Panc1 (cell line): ENCODE results near the gene DIAPH2. TPM values are rescaled to one million over a fixed set of nuclear protein-coding genes. Genes with fewer than 3 reads are reported as not detected.

Experiments
- ATAC-seq: fragments of 200-7000 bp; cut with Tn5 transposase; 2 replicates; pipeline ENCODE4 v1.9.1; 2020; ENCODE audit warnings: mild to moderate bottlenecking, moderate library complexity
- BruUV-seq: library from RNA; stranded (reverse); fragments of 400-500 nt; replicated peaks from 2 replicates; lab custom pipeline; 2021; lab: Mats Ljungman, UMichigan
- CTCF ChIA-PET: fragments of 300-600 bp; sonication (Branson Sonifier 250); formaldehyde crosslinking; loops from one replicate; lab custom pipeline; 2022; ENCODE audit warnings: antibody characterized with exemption; lab: Charles Lee
- POLR2A ChIA-PET: fragments of 300-600 bp; sonication (Branson Sonifier 250); formaldehyde crosslinking; loops from one replicate; lab custom pipeline; 2022; ENCODE audit warnings: antibody characterized with exemption; lab: Charles Lee
- DNase-seq: peaks from one replicate; pipeline ENCODE4 v3.0.0-alpha.2; 2010; ENCODE audit warnings: low read depth, low spot score
- H3K27ac ChIP-seq: 2 replicates; pipeline ENCODE4 v1.5.1; 2011; ENCODE audit warnings: mild to moderate bottlenecking, low read length, inconsistent platforms
- H3K27me3 ChIP-seq: fragments of 200-500 bp; sonication (Bioruptor generic); 2 replicates; pipeline ENCODE4 v1.6.0; 2014; ENCODE audit warnings: low read length, inconsistent platforms; ENCODE audit not compliant: control insufficient read depth, insufficient read depth
- H3K36me3 ChIP-seq: fragments of 200-500 bp; sonication (Bioruptor generic); 2 replicates; pipeline ENCODE4 v1.5.1; 2014; ENCODE audit warnings: inconsistent platforms, mild to moderate bottlenecking, low read length, moderate library complexity; ENCODE audit not compliant: control insufficient read depth, insufficient read depth
- H3K4me1 ChIP-seq: 2 replicates; pipeline ENCODE4 v1.5.1; 2011; ENCODE audit warnings: inconsistent platforms, mild to moderate bottlenecking, low read length, moderate library complexity; ENCODE audit not compliant: control insufficient read depth, insufficient read depth
- H3K4me3 ChIP-seq, 2 experiments: 2 replicates each; pipeline ENCODE4 v1.5.1; 2011 to 2012; ENCODE audit warnings: low read depth in 2 of 2, low read length in 2 of 2, mild to moderate bottlenecking in 2 of 2, inconsistent platforms in 1 of 2, moderate library complexity in 1 of 2
- H3K9me3 ChIP-seq: fragments of 200-500 bp; sonication (Bioruptor generic); 2 replicates; pipeline ENCODE4 v1.5.1; 2014; ENCODE audit warnings: low read depth, mild to moderate bottlenecking, inconsistent platforms, low read length, moderate library complexity; ENCODE audit not compliant: control insufficient read depth, insufficient read depth
- CTCF ChIP-seq: fragments of 450-650 bp; IDR thresholded peaks from 2 replicates; pipeline ENCODE4 v1.5.1; 2017; ENCODE audit warnings: mild to moderate bottlenecking
- POLR2AphosphoS5 ChIP-seq: IDR thresholded peaks from 2 replicates; pipeline ENCODE4 v1.6.1; 2012; ENCODE audit warnings: mild to moderate bottlenecking, low read depth, low read length, moderate library complexity
- REST ChIP-seq, 2 experiments: IDR thresholded peaks; 2 replicates each; pipeline ENCODE4 v1.6.1; 2011 to 2012; ENCODE audit warnings: low read depth in 2 of 2, control low read depth in 1 of 2, low read length in 1 of 2, mild to moderate bottlenecking in 1 of 2, moderate library complexity in 1 of 2; ENCODE audit not compliant: insufficient read depth in 1 of 2
- SIN3A ChIP-seq: IDR thresholded peaks from 2 replicates; pipeline ENCODE4 v1.6.1; 2012; ENCODE audit warnings: low read depth, mild to moderate bottlenecking, low read length, moderate library complexity, borderline replicate concordance; ENCODE audit not compliant: insufficient read depth
- TCF7L2 ChIP-seq: IDR thresholded peaks from 2 replicates; pipeline ENCODE4 v1.6.1; 2011; ENCODE audit warnings: mild to moderate bottlenecking, low read depth, low read length, inconsistent platforms
- in situ Hi-C: cut with HindIII; loops from 2 replicates; pipeline ENCODE4 v1.10.0; 2016; ENCODE audit warnings: low sequenced_read_pairs, low pct_unique_long_range_greater_than_20kb
- intact Hi-C: fragments of 100-400 bp; cut with micrococcal nuclease; formaldehyde crosslinking; loops from one replicate; pipeline ENCODE4 v1.10.0; 2022; ENCODE audit not compliant: unreplicated experiment
- total RNA-seq: library from RNA; stranded (reverse); gene quantifications from one replicate; pipeline ENCODE4 v1.2.1, GENCODE V29; 2021; ENCODE audit not compliant: unreplicated experiment

Gene DIAPH2
- total RNA-seq, 1 experiment from 2014 or later: 17.0 TPM

DNA sequence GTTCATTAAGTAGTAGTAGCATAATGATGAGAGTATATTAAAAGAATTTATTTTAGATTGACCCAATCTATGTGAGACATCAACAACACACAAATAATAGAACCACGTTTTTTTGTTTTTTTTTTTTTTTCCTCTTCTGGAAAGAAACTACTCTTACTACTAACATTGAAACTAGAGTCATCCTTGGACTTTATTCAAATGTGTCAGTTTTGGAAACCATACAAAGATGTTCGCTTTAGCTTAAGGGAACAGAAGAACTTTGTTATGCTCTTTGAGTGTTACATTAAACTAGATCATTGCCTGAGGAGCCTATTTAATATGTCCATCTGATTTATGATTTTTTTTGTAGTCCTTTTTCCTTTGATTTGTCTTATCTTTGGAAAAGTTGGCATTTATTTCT is 365.8 kb downstream of the DIAPH2 start:
- intact Hi-C loops: no loop called here
- Histone ChIP-seq H3K36me3 (no peaks in the 10 kb centered on the region), H3K4me3 (no peak overlapping the region), H3K27me3 (no peaks in the 10 kb centered on the region), H3K9me3 (no peaks in the 10 kb centered on the region), H3K4me1 (no peaks in the 10 kb centered on the region), H3K27ac (no peak overlapping the region)
- TF ChIP-seq CTCF (no peak), POLR2AphosphoS5 (no peak)
- DNase-seq (no peak), ATAC-seq (no peak)
- CTCF ChIA-PET: no interaction called here
- in situ Hi-C loops: no loop called here
- POLR2A ChIA-PET: no interaction called here
- no TSS peak for BruUV-seq

DNA sequence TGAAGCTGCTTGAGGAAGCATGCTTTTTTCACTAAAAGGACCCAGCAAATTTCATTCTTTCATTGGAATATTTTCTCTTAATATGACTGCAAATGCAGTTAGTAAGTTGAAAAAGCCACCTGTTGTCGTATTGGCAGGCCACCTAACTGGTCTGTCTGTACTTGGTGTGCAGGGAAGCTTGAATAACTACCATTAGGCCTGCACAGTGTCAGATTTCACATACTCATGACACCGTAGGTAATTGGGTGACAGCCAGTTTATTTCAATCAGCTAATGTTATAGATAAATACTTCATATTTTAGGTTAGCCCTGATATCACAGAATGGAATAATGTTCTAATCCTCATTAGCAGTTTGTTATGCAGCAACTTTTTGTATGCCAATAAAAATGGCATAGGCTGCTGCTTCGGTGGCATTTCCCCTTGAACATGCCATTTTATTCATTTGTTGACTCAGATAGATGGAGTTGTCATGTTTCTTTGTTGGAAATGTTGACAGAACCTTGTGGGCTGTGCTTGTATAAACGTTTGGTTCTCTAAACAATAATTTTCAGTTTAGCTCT is 372.8 kb downstream of the DIAPH2 start:
- BruUV-seq: no TSS peak
- no peaks in the 10 kb centered on the region for H3K27me3 ChIP-seq

More for the DNA sequence above, 372.8 kb downstream of the DIAPH2 start:
- Histone ChIP-seq H3K36me3 (no peaks in the 10 kb centered on the region), H3K4me1 (no peaks in the 10 kb centered on the region), H3K27ac (no peak overlapping the region), H3K9me3 (no peaks in the 10 kb centered on the region), H3K4me3 (no peak overlapping the region)
- no peak for ATAC-seq
- no peak for DNase-seq
- ChIA-PET POLR2A (no interaction called here), CTCF (no interaction called here)
- TF ChIP-seq SIN3A (no peak), REST (IDR thresholded peaks at IDR 0.05; ENCODE audit: insufficient read depth in 1 of 2, low read depth in 2 of 2, low read length in 1 of 2) (no peak), TCF7L2 (no peak), POLR2AphosphoS5 (no peak), CTCF (no peak)
- intact Hi-C loops (no loop called here), in situ Hi-C loops (no loop called here)
